Measurements from ENCODE around the gene ARHGEF5. TPM values are rescaled to one million over a fixed set of nuclear protein-coding genes. Genes with fewer than 3 reads are reported as not detected.

Gene ARHGEF5
- polyA plus RNA-seq, 1 of the 3 experiments (the other 2 are of a cell fraction): 0.07 TPM

- no peak overlapping the region for H3K27ac ChIP-seq (ENCODE audit: low read depth in 2 of 2, low read length in 1 of 2)
- TF ChIP-seq CTCF (IDR thresholded peaks at IDR 0.05): no peak
- no peak for TF ChIP-seq TEAD4 (IDR thresholded peaks at IDR 0.05; ENCODE audit: borderline replicate concordance, insufficient read depth)
- TF ChIP-seq MXI1 (IDR thresholded peaks at IDR 0.05; ENCODE audit: low read depth, low read length): no peak
- TF ChIP-seq RFX5 (IDR thresholded peaks at IDR 0.05; ENCODE audit: low read length): no peak
- no peak for TF ChIP-seq JUND (IDR thresholded peaks at IDR 0.05)
- no peak for TF ChIP-seq GABPA (IDR thresholded peaks at IDR 0.05; ENCODE audit: low read depth)
- no peak for TF ChIP-seq SIN3A (IDR thresholded peaks at IDR 0.05; ENCODE audit: borderline replicate concordance, low read depth, low read length)
- no peak for TF ChIP-seq RCOR1 (IDR thresholded peaks at IDR 0.05; ENCODE audit: low read length)
- no peak for TF ChIP-seq USF1 (IDR thresholded peaks at IDR 0.05; ENCODE audit: borderline replicate concordance, low read depth)
- no peak for TF ChIP-seq RXRA (IDR thresholded peaks at IDR 0.05; ENCODE audit: borderline replicate concordance, low read depth)
- TF ChIP-seq CHD2 (IDR thresholded peaks at IDR 0.05; ENCODE audit: low read length, partially characterized antibody): no peak
- TF ChIP-seq RAD21 (IDR thresholded peaks at IDR 0.05; ENCODE audit: low read length): no peak
- TF ChIP-seq REST (IDR thresholded peaks at IDR 0.05; ENCODE audit: low read depth, low read length): no peak
- no peak for TF ChIP-seq TAF1 (IDR thresholded peaks at IDR 0.05; ENCODE audit: borderline replicate concordance, low read depth, low read length)
- TF ChIP-seq MEF2A (IDR thresholded peaks at IDR 0.05; ENCODE audit: borderline replicate concordance, low read depth): no peak
- no peak for TF ChIP-seq FOXJ3 (CRISPR knock-in tag; IDR thresholded peaks at IDR 0.05)
- peaks cover 6% of the 10 kb centered on the region; the same call in 1 of the 2 replicates for H3K27me3 ChIP-seq (ENCODE audit: insufficient read depth)
- DNase-seq: no peak
- no peaks in the 10 kb centered on the region for H3K36me3 ChIP-seq (replicated peaks in 1 of 2; ENCODE audit: control insufficient read depth in 1 of 2, insufficient read depth in 2 of 2, low read length in 1 of 2)
- H2AFZ ChIP-seq (ENCODE audit: low read depth): no peak overlapping the region
- H3K9me2 ChIP-seq: no peaks in the 10 kb centered on the region
- H3K4me2 ChIP-seq: no peak overlapping the region
- H3K9me3 ChIP-seq: no peaks in the 10 kb centered on the region
- H4K20me1 ChIP-seq (ENCODE audit: insufficient read depth): no peaks in the 10 kb centered on the region
- POLR2A ChIA-PET: no interaction called here
- no peaks in the 10 kb centered on the region for H3K4me1 ChIP-seq (ENCODE audit: control insufficient read depth in 1 of 2, insufficient read depth in 2 of 2, low read depth in 1 of 2, low read length in 1 of 2)
- CTCF ChIA-PET: no interaction called here
- H3K9ac ChIP-seq: no peak overlapping the region
- no peaks in the 10 kb centered on the region for H3F3A ChIP-seq (replicated peaks; ENCODE audit: insufficient read depth)
- no peak overlapping the region for H3K4me3 ChIP-seq (ENCODE audit: low read depth in 2 of 2, low read length in 1 of 2)
- H3K79me2 ChIP-seq (ENCODE audit: insufficient read depth): no peaks in the 10 kb centered on the region
These were observed 60.7 kb downstream of the ARHGEF5 start for GRCh38 chr7:144415858-144416257.
